Osteocyte (in vitro differentiated cells): ENCODE measurements around the gene SRGAP3. TPM values are rescaled to one million over a fixed set of nuclear protein-coding genes. Genes with fewer than 3 reads are reported as not detected.

Experiments
- DNase-seq: peaks from one replicate; pipeline ENCODE4 v3.0.0; 2021; ENCODE audit warnings: mixed read lengths; ENCODE audit not compliant: unreplicated experiment; ENCODE audit errors: extremely low spot score
- H3K27ac Mint-ChIP-seq: one replicate; pipeline ENCODE4 v1.8.0; 2021; ENCODE audit warnings: mild to moderate bottlenecking, mixed read lengths; ENCODE audit not compliant: unreplicated experiment
- H3K27me3 Mint-ChIP-seq: one replicate; pipeline ENCODE4 v1.8.0; 2021; ENCODE audit warnings: mixed read lengths; ENCODE audit not compliant: unreplicated experiment
- H3K36me3 Mint-ChIP-seq: one replicate; pipeline ENCODE4 v1.8.0; 2021; ENCODE audit warnings: mixed read lengths; ENCODE audit not compliant: unreplicated experiment
- H3K4me1 Mint-ChIP-seq: one replicate; pipeline ENCODE4 v1.8.0; 2021; ENCODE audit warnings: mixed read lengths; ENCODE audit not compliant: unreplicated experiment
- H3K4me3 Mint-ChIP-seq: one replicate; pipeline ENCODE4 v1.8.0; 2021; ENCODE audit warnings: mild to moderate bottlenecking, moderate library complexity, mixed read lengths; ENCODE audit not compliant: unreplicated experiment
- H3K9me3 Mint-ChIP-seq: one replicate; pipeline ENCODE4 v1.8.0; 2021; ENCODE audit warnings: mixed read lengths; ENCODE audit not compliant: unreplicated experiment
- CTCF ChIP-seq: fragments of 200-600 bp; sonication (generic); IDR thresholded peaks from 2 replicates; pipeline ENCODE4 v1.5.0; 2021; ENCODE audit warnings: antibody characterized with exemption, mild to moderate bottlenecking, moderate library complexity
- total RNA-seq: library from RNA; stranded (reverse); gene quantifications from 2 replicates; pipeline ENCODE4 v1.2.1, GENCODE V29; 2021

SRGAP3 gene
- total RNA-seq, 1 donor from 2014 or later, result 2.6 TPM

- H3K27ac Mint-ChIP-seq, result no peak overlapping the region
- no peaks in the 10 kb centered on the region for H3K9me3 Mint-ChIP-seq
Measured at GRCh38 chr3:9019259-9019961, 230.0 kb downstream of the SRGAP3 start.

GRCh38 chr3:9015250-9015649 is 234.2 kb downstream of the SRGAP3 start:
- Mint-ChIP-seq H3K27ac (no peak overlapping the region), H3K4me3 (no peak overlapping the region), H3K36me3 (no peaks in the 10 kb centered on the region), H3K27me3 (peaks cover 37% of the 10 kb centered on the region), H3K4me1 (peaks cover 7% of the 10 kb centered on the region), H3K9me3 (no peaks in the 10 kb centered on the region)
- TF ChIP-seq CTCF, result no peak
- DNase-seq, result no peak

More at GRCh38 chr3:9019259-9019961, 230.0 kb downstream of the SRGAP3 start:
- H3K27me3 Mint-ChIP-seq, result peaks cover 45% of the 10 kb centered on the region
- no peaks in the 10 kb centered on the region for H3K36me3 Mint-ChIP-seq
- H3K4me1 Mint-ChIP-seq, result peaks cover 24% of the 10 kb centered on the region
- no peak for DNase-seq
- no peak overlapping the region for H3K4me3 Mint-ChIP-seq
- no peak for TF ChIP-seq CTCF

GRCh38 chr3:9013782-9014563 is 235.5 kb downstream of the SRGAP3 start:
- Mint-ChIP-seq H3K27me3 (peaks cover 31% of the 10 kb centered on the region), H3K4me3 (no peak overlapping the region), H3K36me3 (no peaks in the 10 kb centered on the region), H3K9me3 (no peaks in the 10 kb centered on the region), H3K27ac (no peak overlapping the region), H3K4me1 (peaks cover 3% of the 10 kb centered on the region)
- no peak for DNase-seq
- TF ChIP-seq CTCF, result peak; percentile 20

GRCh38 chr3:9012521-9012920 is 236.9 kb downstream of the SRGAP3 start:
- Mint-ChIP-seq H3K27me3 (peaks cover 20% of the 10 kb centered on the region), H3K9me3 (no peaks in the 10 kb centered on the region), H3K4me3 (no peak overlapping the region), H3K4me1 (no peaks in the 10 kb centered on the region), H3K27ac (no peak overlapping the region), H3K36me3 (no peaks in the 10 kb centered on the region)
- TF ChIP-seq CTCF, result no peak
- no peak for DNase-seq

- Mint-ChIP-seq H3K9me3 (no peaks in the 10 kb centered on the region), H3K4me1 (no peaks in the 10 kb centered on the region), H3K4me3 (no peak overlapping the region), H3K36me3 (no peaks in the 10 kb centered on the region), H3K27me3 (peaks cover 4% of the 10 kb centered on the region), H3K27ac (no peak overlapping the region)
- no peak for DNase-seq
- TF ChIP-seq CTCF, result no peak
Measured at GRCh38 chr3:9009976-9010545, 239.4 kb downstream of the SRGAP3 start.
